Measurements from ENCODE around the gene ACTN2.
A peak's percentile ranks its signal among the peaks of the same experiment; 100 is the strongest.

ACTN2 gene

DNA sequence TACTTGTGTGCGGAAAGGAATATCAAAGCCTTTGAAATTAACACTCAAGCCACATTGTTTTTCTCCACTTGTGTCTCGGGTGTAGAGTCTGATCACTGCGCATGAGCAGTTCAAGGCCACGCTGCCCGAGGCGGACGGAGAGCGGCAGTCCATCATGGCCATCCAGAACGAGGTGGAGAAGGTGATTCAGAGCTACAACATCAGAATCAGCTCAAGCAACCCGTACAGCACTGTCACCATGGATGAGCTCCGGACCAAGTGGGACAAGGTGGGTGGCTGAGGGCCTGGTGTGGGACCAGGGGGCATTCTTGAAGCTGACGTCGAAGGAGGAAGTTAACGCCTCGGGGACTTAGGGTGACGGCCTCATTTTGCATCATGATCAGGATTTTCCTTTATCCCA is 65.1 kb downstream of the ACTN2 start:
- Histone ChIP-seq H3K27ac (ENCODE audit: low read depth, low read length) (no peak overlapping the region), H3K9me2 (replicated peaks; ENCODE audit: control insufficient read depth, low read length) (no peaks in the 10 kb centered on the region), H3K4me3 (ENCODE audit: low read length) (no peak overlapping the region), H3K4me1 (ENCODE audit: control insufficient read depth, low read length) (no peaks in the 10 kb centered on the region), H3K4me2 (ENCODE audit: low read length) (no peak overlapping the region), H3K79me2 (ENCODE audit: control insufficient read depth, low read length) (no peaks in the 10 kb centered on the region), H3K9me3 (ENCODE audit: control insufficient read depth, insufficient read depth, low read length) (no peaks in the 10 kb centered on the region), H3F3A (ENCODE audit: control insufficient read depth, insufficient read depth) (no peaks in the 10 kb centered on the region), H3K27me3 (ENCODE audit: control insufficient read depth, low read length) (no peaks in the 10 kb centered on the region), H4K20me1 (ENCODE audit: control insufficient read depth, insufficient read depth, low read depth, low read length) (no peaks in the 10 kb centered on the region), H3K36me3 (ENCODE audit: control insufficient read depth, low read length) (no peaks in the 10 kb centered on the region)
- no peak for TF ChIP-seq EZH2phosphoT487 (IDR thresholded peaks at IDR 0.05; ENCODE audit: borderline replicate concordance, low read length)
- TF ChIP-seq, protein P1, sequence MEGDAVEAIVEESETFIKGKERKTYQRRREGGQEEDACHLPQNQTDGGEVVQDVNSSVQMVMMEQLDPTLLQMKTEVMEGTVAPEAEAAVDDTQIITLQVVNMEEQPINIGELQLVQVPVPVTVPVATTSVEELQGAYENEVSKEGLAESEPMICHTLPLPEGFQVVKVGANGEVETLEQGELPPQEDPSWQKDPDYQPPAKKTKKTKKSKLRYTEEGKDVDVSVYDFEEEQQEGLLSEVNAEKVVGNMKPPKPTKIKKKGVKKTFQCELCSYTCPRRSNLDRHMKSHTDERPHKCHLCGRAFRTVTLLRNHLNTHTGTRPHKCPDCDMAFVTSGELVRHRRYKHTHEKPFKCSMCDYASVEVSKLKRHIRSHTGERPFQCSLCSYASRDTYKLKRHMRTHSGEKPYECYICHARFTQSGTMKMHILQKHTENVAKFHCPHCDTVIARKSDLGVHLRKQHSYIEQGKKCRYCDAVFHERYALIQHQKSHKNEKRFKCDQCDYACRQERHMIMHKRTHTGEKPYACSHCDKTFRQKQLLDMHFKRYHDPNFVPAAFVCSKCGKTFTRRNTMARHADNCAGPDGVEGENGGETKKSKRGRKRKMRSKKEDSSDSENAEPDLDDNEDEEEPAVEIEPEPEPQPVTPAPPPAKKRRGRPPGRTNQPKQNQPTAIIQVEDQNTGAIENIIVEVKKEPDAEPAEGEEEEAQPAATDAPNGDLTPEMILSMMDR (IDR thresholded peaks at IDR 0.05; ENCODE audit: low read depth, low read length, poor library complexity, severe bottlenecking): no peak

DNA sequence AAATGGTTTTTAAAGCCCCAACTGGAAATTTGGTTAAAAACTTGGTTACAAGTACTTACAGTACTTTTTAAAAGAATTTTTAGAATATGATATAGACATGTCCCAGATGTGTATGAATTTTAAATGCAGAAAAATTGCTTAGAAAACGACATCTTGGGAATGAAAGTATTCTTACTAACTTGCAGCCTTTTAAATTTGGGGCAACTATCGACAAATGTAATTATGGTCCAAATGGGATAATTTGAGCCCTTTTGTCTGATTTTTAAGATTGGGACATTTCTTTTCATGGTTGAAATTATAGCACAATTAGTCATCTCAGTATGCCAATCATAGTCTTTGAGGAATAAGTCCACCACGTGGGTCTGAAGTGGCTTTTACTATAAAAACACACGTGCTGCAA is 65.6 kb downstream of the ACTN2 start:
- H4K20me1 ChIP-seq (ENCODE audit: control insufficient read depth, insufficient read depth, low read depth, low read length): no peaks in the 10 kb centered on the region
- TF ChIP-seq EZH2phosphoT487 (IDR thresholded peaks at IDR 0.05; ENCODE audit: borderline replicate concordance, low read length): no peak
- TF ChIP-seq, protein P1 (IDR thresholded peaks at IDR 0.05; ENCODE audit: low read depth, low read length, poor library complexity, severe bottlenecking): no peak
- no peaks in the 10 kb centered on the region for H3K4me1 ChIP-seq (ENCODE audit: control insufficient read depth, low read length)
- H3K27me3 ChIP-seq (ENCODE audit: control insufficient read depth, low read length): no peaks in the 10 kb centered on the region
- no peak overlapping the region for H3K4me3 ChIP-seq (ENCODE audit: low read length)
- no peaks in the 10 kb centered on the region for H3K9me3 ChIP-seq (ENCODE audit: control insufficient read depth, insufficient read depth, low read length)
- no peaks in the 10 kb centered on the region for H3K36me3 ChIP-seq (ENCODE audit: control insufficient read depth, low read length)
- H3K4me2 ChIP-seq (ENCODE audit: low read length): no peak overlapping the region
- H3K9me2 ChIP-seq (replicated peaks; ENCODE audit: control insufficient read depth, low read length): no peaks in the 10 kb centered on the region
- no peak overlapping the region for H3K27ac ChIP-seq (ENCODE audit: low read depth, low read length)
- H3F3A ChIP-seq (ENCODE audit: control insufficient read depth, insufficient read depth): no peaks in the 10 kb centered on the region
- no peaks in the 10 kb centered on the region for H3K79me2 ChIP-seq (ENCODE audit: control insufficient read depth, low read length)

DNA sequence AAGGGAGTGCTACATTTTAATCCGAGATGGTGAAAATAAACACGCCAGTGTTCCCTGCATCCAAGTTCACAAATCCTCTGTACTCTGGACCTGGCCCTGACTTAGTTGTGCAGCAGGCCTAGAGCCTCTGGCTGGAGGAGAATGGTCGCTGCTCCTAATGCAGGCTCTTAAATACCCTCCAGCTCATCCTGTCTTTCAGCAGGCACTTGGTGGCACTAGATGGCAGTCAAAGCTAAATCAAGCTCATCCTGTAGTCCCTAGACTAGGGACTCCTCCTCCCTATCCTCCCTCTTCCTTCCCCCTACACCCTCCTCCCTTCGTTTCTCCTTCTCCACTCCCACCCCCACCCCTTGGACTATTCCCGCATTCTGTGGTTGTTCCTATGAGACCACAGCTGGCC is 67.2 kb downstream of the ACTN2 start:
- Histone ChIP-seq H3K36me3 (ENCODE audit: control insufficient read depth, low read length) (no peaks in the 10 kb centered on the region), H4K20me1 (ENCODE audit: control insufficient read depth, insufficient read depth, low read depth, low read length) (no peaks in the 10 kb centered on the region), H3K4me3 (ENCODE audit: low read length) (no peak overlapping the region), H3K9me2 (replicated peaks; ENCODE audit: control insufficient read depth, low read length) (no peaks in the 10 kb centered on the region), H3K4me2 (ENCODE audit: low read length) (no peak overlapping the region), H3K79me2 (ENCODE audit: control insufficient read depth, low read length) (no peaks in the 10 kb centered on the region), H3K4me1 (ENCODE audit: control insufficient read depth, low read length) (no peaks in the 10 kb centered on the region), H3K27me3 (ENCODE audit: control insufficient read depth, low read length) (no peaks in the 10 kb centered on the region), H3K9me3 (ENCODE audit: control insufficient read depth, insufficient read depth, low read length) (no peaks in the 10 kb centered on the region), H3F3A (ENCODE audit: control insufficient read depth, insufficient read depth) (no peaks in the 10 kb centered on the region), H3K27ac (ENCODE audit: low read depth, low read length) (no peak overlapping the region)
- TF ChIP-seq EZH2phosphoT487 (IDR thresholded peaks at IDR 0.05; ENCODE audit: borderline replicate concordance, low read length): no peak
- TF ChIP-seq, protein P1 (IDR thresholded peaks at IDR 0.05; ENCODE audit: low read depth, low read length, poor library complexity, severe bottlenecking): peak; percentile 56

DNA sequence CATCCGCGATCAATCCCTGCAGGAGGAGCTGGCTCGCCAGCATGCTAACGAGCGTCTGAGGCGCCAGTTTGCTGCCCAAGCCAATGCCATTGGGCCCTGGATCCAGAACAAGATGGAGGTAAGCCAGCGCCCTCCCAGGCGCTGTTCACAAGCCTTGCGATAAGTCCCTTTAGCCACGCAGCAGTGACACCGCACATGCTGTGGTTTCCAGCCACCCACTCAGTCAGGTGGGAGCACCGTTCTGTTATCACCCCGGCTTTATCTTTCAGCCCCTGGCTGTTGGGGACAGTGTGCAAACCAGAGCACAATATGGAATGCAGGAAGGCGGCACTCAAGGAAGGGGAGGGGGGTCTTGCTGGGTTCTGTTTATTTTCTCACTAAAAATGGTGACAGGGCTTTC is 67.7 kb downstream of the ACTN2 start:
- no peaks in the 10 kb centered on the region for H3K4me1 ChIP-seq (ENCODE audit: control insufficient read depth, low read length)
- no peaks in the 10 kb centered on the region for H3F3A ChIP-seq (ENCODE audit: control insufficient read depth, insufficient read depth)
- H3K27ac ChIP-seq (ENCODE audit: low read depth, low read length): no peak overlapping the region
- H3K36me3 ChIP-seq (ENCODE audit: control insufficient read depth, low read length): no peaks in the 10 kb centered on the region
- no peak overlapping the region for H3K4me3 ChIP-seq (ENCODE audit: low read length)
- H4K20me1 ChIP-seq (ENCODE audit: control insufficient read depth, insufficient read depth, low read depth, low read length): no peaks in the 10 kb centered on the region
- no peaks in the 10 kb centered on the region for H3K79me2 ChIP-seq (ENCODE audit: control insufficient read depth, low read length)
- H3K27me3 ChIP-seq (ENCODE audit: control insufficient read depth, low read length): no peaks in the 10 kb centered on the region
- TF ChIP-seq EZH2phosphoT487 (IDR thresholded peaks at IDR 0.05; ENCODE audit: borderline replicate concordance, low read length): no peak
- TF ChIP-seq, protein P1 (IDR thresholded peaks at IDR 0.05; ENCODE audit: low read depth, low read length, poor library complexity, severe bottlenecking): no peak
- no peaks in the 10 kb centered on the region for H3K9me2 ChIP-seq (replicated peaks; ENCODE audit: control insufficient read depth, low read length)
- no peak overlapping the region for H3K4me2 ChIP-seq (ENCODE audit: low read length)
- no peaks in the 10 kb centered on the region for H3K9me3 ChIP-seq (ENCODE audit: control insufficient read depth, insufficient read depth, low read length)
